Endothelial cell of umbilical vein (primary cell): ENCODE measurements around the gene PLD6.
"Not testable (repeated sequence)": the region's sequence is repeated elsewhere in the genome, so short reads cannot be mapped to it uniquely, and the experiment has no call there.

Experiments
- CTCF ChIP-seq, 2 donors: IDR thresholded peaks; 1 replicate in 1 of 2; 2 replicates in 1 of 2; pipeline ENCODE4 v1.5.1; 2011; ENCODE audit warnings: low read length in 2 of 2, mild to moderate bottlenecking in 2 of 2, moderate library complexity in 2 of 2, control low read depth in 1 of 2, inconsistent platforms in 1 of 2, low read depth in 1 of 2; ENCODE audit not compliant: insufficient read depth in 1 of 2; ENCODE audit errors: extremely low read depth in 1 of 2
- FOS ChIP-seq: IDR thresholded peaks from 2 replicates; pipeline ENCODE4 v1.6.1; 2011; ENCODE audit warnings: mild to moderate bottlenecking, low read length, moderate library complexity, borderline replicate concordance; ENCODE audit not compliant: insufficient read depth
- MAX ChIP-seq: IDR thresholded peaks from 2 replicates; pipeline ENCODE4 v1.6.1; 2011; ENCODE audit not compliant: insufficient read depth, insufficient read length
- POLR2A ChIP-seq: IDR thresholded peaks from 2 replicates; pipeline ENCODE4 v1.6.1; 2012; ENCODE audit warnings: low read depth, mild to moderate bottlenecking, control low read depth, low read length
- POLR2AphosphoS5 ChIP-seq: IDR thresholded peaks from 2 replicates; pipeline ENCODE4 v1.6.1; 2012; ENCODE audit warnings: low read depth, mild to moderate bottlenecking, control low read depth, low read length, moderate library complexity; ENCODE audit not compliant: insufficient read depth

GRCh38 chr17:17158506-17158905 is 47.6 kb downstream of the PLD6 start:
- not testable (repeated sequence) for TF ChIP-seq CTCF (IDR thresholded peaks at IDR 0.05; ENCODE audit: extremely low read depth in 1 of 2, insufficient read depth in 1 of 2, low read depth in 1 of 2, low read length in 2 of 2); POLR2AphosphoS5; POLR2A; MAX; FOS
